ENCODE measurements around the gene DOK7.

The DOK7 gene

DNA sequence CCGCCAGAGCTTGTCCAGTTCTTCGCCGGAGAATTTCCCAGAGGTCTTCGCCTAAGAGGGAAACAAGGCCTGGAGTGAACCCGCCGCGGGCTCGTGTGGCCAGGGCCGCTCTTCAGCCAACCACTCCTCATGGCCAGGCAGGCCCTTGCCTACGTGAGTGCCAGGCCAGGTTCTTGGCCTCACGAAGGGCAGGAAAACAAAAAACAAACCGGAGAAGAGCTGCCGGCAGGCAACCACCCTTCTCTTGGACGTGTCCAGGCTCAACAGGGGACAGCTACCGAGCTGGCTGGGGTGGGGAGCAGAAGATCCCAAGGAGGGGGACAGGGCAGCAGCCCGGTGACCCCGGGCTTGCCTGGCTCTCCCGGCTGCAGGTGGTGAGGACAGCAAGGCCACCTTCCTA, 55.8 kb downstream of the DOK7 start:
- Histone ChIP-seq H3K9me3 (replicated peaks; ENCODE audit: low read length) (no peaks in the 10 kb centered on the region), H3K4me1 (ENCODE audit: control insufficient read depth, insufficient read depth, low read length) (no peaks in the 10 kb centered on the region), H3K27me3 (ENCODE audit: control insufficient read depth, insufficient read depth, low read length) (no peaks in the 10 kb centered on the region), H3K4me3 (ENCODE audit: low read length) (no peak overlapping the region), H3K4me2 (ENCODE audit: low read length) (no peak overlapping the region), H3K9ac (ENCODE audit: low read depth, low read length) (no peak overlapping the region), H3K36me3 (ENCODE audit: insufficient read depth, low read length) (peaks cover 70% of the 10 kb centered on the region)

- H3K4me1 ChIP-seq (ENCODE audit: control insufficient read depth, insufficient read depth, low read length) = no peaks in the 10 kb centered on the region
- no peak overlapping the region for H3K4me3 ChIP-seq (ENCODE audit: low read length)
- no peaks in the 10 kb centered on the region for H3K27me3 ChIP-seq (ENCODE audit: control insufficient read depth, insufficient read depth, low read length)
- peaks cover 70% of the 10 kb centered on the region for H3K36me3 ChIP-seq (ENCODE audit: insufficient read depth, low read length)
- no peaks in the 10 kb centered on the region for H3K9me3 ChIP-seq (replicated peaks; ENCODE audit: low read length)
- H3K9ac ChIP-seq (ENCODE audit: low read depth, low read length) = no peak overlapping the region
- no peak overlapping the region for H3K4me2 ChIP-seq (ENCODE audit: low read length)
Measured at GRCh38 chr4:3519468-3520264, 56.6 kb downstream of the DOK7 start.

- H3K4me2 ChIP-seq (ENCODE audit: low read length) = no peak overlapping the region
- H3K9ac ChIP-seq (ENCODE audit: low read depth, low read length) = no peak overlapping the region
- no peaks in the 10 kb centered on the region for H3K9me3 ChIP-seq (replicated peaks; ENCODE audit: low read length)
- no peaks in the 10 kb centered on the region for H3K4me1 ChIP-seq (ENCODE audit: control insufficient read depth, insufficient read depth, low read length)
- H3K4me3 ChIP-seq (ENCODE audit: low read length) = no peak overlapping the region
- no peaks in the 10 kb centered on the region for H3K27me3 ChIP-seq (ENCODE audit: control insufficient read depth, insufficient read depth, low read length)
- H3K36me3 ChIP-seq (ENCODE audit: insufficient read depth, low read length) = peaks cover 74% of the 10 kb centered on the region
Measured at GRCh38 chr4:3520276-3520675, 57.2 kb downstream of the DOK7 start.

GRCh38 chr4:3520796-3521600, 57.9 kb downstream of the DOK7 start:
- no peak overlapping the region for H3K9ac ChIP-seq (ENCODE audit: low read depth, low read length)
- H3K4me3 ChIP-seq (ENCODE audit: low read length) = no peak overlapping the region
- peaks cover 67% of the 10 kb centered on the region for H3K36me3 ChIP-seq (ENCODE audit: insufficient read depth, low read length)

DNA sequence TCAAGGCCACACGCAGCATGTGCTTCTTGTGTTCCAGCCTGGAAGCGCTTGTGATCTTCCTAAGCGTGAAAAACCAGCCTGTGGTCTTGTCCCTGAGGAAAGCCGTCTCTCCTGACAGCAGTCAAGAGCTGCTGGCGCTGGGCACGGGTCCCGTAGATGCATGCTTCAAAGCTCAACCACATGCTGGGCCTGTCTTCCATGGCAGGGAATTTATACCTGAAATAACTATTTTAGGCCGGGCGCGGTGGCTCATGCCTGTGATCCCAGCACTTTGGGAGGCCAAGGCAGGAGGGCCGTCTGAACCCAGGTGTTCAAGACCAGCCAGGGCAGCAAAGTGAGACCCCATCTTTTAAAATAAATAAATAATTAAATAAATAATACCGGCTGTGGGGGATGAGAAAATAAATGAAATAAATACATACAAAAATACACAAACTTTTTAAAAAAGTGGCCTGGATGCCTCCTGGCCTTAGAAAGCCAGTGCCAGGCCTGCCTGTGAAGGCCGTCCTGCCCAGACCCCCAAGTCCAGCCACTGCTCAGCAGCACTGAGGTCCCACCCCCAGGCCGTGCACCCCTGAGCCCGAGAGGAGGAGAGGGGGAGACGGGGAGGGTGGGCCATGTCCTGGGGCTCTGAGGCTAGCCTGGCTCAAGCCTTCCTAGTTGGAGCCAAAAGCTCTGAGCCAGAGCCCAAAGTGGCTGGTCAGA, 58.7 kb downstream of the DOK7 start:
- no peak overlapping the region for H3K4me2 ChIP-seq (ENCODE audit: low read length)
- peaks cover 60% of the 10 kb centered on the region for H3K36me3 ChIP-seq (ENCODE audit: insufficient read depth, low read length)
- no peaks in the 10 kb centered on the region for H3K27me3 ChIP-seq (ENCODE audit: control insufficient read depth, insufficient read depth, low read length)
- no peaks in the 10 kb centered on the region for H3K9me3 ChIP-seq (replicated peaks; ENCODE audit: low read length)
- H3K4me1 ChIP-seq (ENCODE audit: control insufficient read depth, insufficient read depth, low read length) = no peaks in the 10 kb centered on the region
- no peak overlapping the region for H3K9ac ChIP-seq (ENCODE audit: low read depth, low read length)
- H3K4me3 ChIP-seq (ENCODE audit: low read length) = no peak overlapping the region

More at GRCh38 chr4:3520796-3521600, 57.9 kb downstream of the DOK7 start:
- no peaks in the 10 kb centered on the region for H3K4me1 ChIP-seq (ENCODE audit: control insufficient read depth, insufficient read depth, low read length)
- H3K27me3 ChIP-seq (ENCODE audit: control insufficient read depth, insufficient read depth, low read length) = no peaks in the 10 kb centered on the region
- no peaks in the 10 kb centered on the region for H3K9me3 ChIP-seq (replicated peaks; ENCODE audit: low read length)
- no peak overlapping the region for H3K4me2 ChIP-seq (ENCODE audit: low read length)

- H3K4me3 ChIP-seq (ENCODE audit: low read length) = no peak overlapping the region
- H3K4me2 ChIP-seq (ENCODE audit: low read length) = no peak overlapping the region
- H3K36me3 ChIP-seq (ENCODE audit: insufficient read depth, low read length) = peaks cover 55% of the 10 kb centered on the region
Measured at GRCh38 chr4:3522326-3522640, 59.2 kb downstream of the DOK7 start.

GRCh38 chr4:3522651-3523050, 59.5 kb downstream of the DOK7 start:
- no peak overlapping the region for H3K4me2 ChIP-seq (ENCODE audit: low read length)
- H3K9ac ChIP-seq (ENCODE audit: low read depth, low read length) = no peak overlapping the region

More at GRCh38 chr4:3522326-3522640, 59.2 kb downstream of the DOK7 start:
- Histone ChIP-seq H3K9ac (ENCODE audit: low read depth, low read length) (no peak overlapping the region), H3K27me3 (ENCODE audit: control insufficient read depth, insufficient read depth, low read length) (no peaks in the 10 kb centered on the region), H3K4me1 (ENCODE audit: control insufficient read depth, insufficient read depth, low read length) (no peaks in the 10 kb centered on the region), H3K9me3 (replicated peaks; ENCODE audit: low read length) (no peaks in the 10 kb centered on the region)

GRCh38 chr4:3523146-3523627, 60.1 kb downstream of the DOK7 start:
- Histone ChIP-seq H3K9me3 (replicated peaks; ENCODE audit: low read length) (no peaks in the 10 kb centered on the region), H3K36me3 (ENCODE audit: insufficient read depth, low read length) (peaks cover 47% of the 10 kb centered on the region), H3K9ac (ENCODE audit: low read depth, low read length) (no peak overlapping the region), H3K27me3 (ENCODE audit: control insufficient read depth, insufficient read depth, low read length) (no peaks in the 10 kb centered on the region), H3K4me1 (ENCODE audit: control insufficient read depth, insufficient read depth, low read length) (no peaks in the 10 kb centered on the region), H3K4me2 (ENCODE audit: low read length) (no peak overlapping the region), H3K4me3 (ENCODE audit: low read length) (no peak overlapping the region)

More at GRCh38 chr4:3522651-3523050, 59.5 kb downstream of the DOK7 start:
- no peaks in the 10 kb centered on the region for H3K27me3 ChIP-seq (ENCODE audit: control insufficient read depth, insufficient read depth, low read length)
- H3K4me1 ChIP-seq (ENCODE audit: control insufficient read depth, insufficient read depth, low read length) = no peaks in the 10 kb centered on the region
- H3K36me3 ChIP-seq (ENCODE audit: insufficient read depth, low read length) = peaks cover 52% of the 10 kb centered on the region
- H3K9me3 ChIP-seq (replicated peaks; ENCODE audit: low read length) = no peaks in the 10 kb centered on the region
- no peak overlapping the region for H3K4me3 ChIP-seq (ENCODE audit: low read length)

GRCh38 chr4:3523628-3524221, 60.6 kb downstream of the DOK7 start:
- no peaks in the 10 kb centered on the region for H3K27me3 ChIP-seq (ENCODE audit: control insufficient read depth, insufficient read depth, low read length)
- H3K4me2 ChIP-seq (ENCODE audit: low read length) = no peak overlapping the region
- no peaks in the 10 kb centered on the region for H3K4me1 ChIP-seq (ENCODE audit: control insufficient read depth, insufficient read depth, low read length)
- H3K36me3 ChIP-seq (ENCODE audit: insufficient read depth, low read length) = peaks cover 43% of the 10 kb centered on the region
- H3K9ac ChIP-seq (ENCODE audit: low read depth, low read length) = no peak overlapping the region
- H3K9me3 ChIP-seq (replicated peaks; ENCODE audit: low read length) = no peaks in the 10 kb centered on the region
- H3K4me3 ChIP-seq (ENCODE audit: low read length) = no peak overlapping the region

GRCh38 chr4:3524349-3524748, 61.2 kb downstream of the DOK7 start:
- Histone ChIP-seq H3K9ac (ENCODE audit: low read depth, low read length) (no peak overlapping the region), H3K4me3 (ENCODE audit: low read length) (no peak overlapping the region), H3K4me1 (ENCODE audit: control insufficient read depth, insufficient read depth, low read length) (no peaks in the 10 kb centered on the region), H3K9me3 (replicated peaks; ENCODE audit: low read length) (no peaks in the 10 kb centered on the region), H3K36me3 (ENCODE audit: insufficient read depth, low read length) (peaks cover 41% of the 10 kb centered on the region), H3K4me2 (ENCODE audit: low read length) (no peak overlapping the region), H3K27me3 (ENCODE audit: control insufficient read depth, insufficient read depth, low read length) (no peaks in the 10 kb centered on the region)

DNA sequence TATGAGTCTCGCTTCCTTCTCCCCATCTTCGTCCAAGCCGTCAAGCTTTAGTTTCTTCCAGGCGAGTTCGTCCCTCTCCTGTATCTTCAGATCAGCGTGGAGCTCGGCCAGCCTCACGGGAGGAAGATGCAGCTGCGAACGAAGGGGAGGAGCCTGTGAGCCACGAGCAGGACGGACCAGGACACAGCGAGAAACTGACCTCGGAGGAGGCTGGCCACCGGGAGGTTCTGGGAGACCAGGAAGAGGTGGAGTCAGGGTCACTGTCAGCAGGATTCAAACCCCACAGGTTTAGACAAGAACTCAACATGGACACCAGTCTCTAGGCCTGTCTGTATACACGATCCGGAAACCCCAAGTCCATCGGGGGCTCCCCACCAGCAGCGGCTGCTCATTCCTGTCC, 61.8 kb downstream of the DOK7 start:
- H3K9me3 ChIP-seq (replicated peaks; ENCODE audit: low read length) = no peaks in the 10 kb centered on the region
- no peaks in the 10 kb centered on the region for H3K27me3 ChIP-seq (ENCODE audit: control insufficient read depth, insufficient read depth, low read length)
- H3K4me3 ChIP-seq (ENCODE audit: low read length) = no peak overlapping the region
- peaks cover 37% of the 10 kb centered on the region for H3K36me3 ChIP-seq (ENCODE audit: insufficient read depth, low read length)
- no peaks in the 10 kb centered on the region for H3K4me1 ChIP-seq (ENCODE audit: control insufficient read depth, insufficient read depth, low read length)
- H3K4me2 ChIP-seq (ENCODE audit: low read length) = no peak overlapping the region
- H3K9ac ChIP-seq (ENCODE audit: low read depth, low read length) = no peak overlapping the region

Data from skeletal muscle satellite cell (primary cell).